SK-N-SH treated with all-trans-retinoic acid at 6 μM for 48 hours (cell line): Measurements from ENCODE around the gene CAP1.

Experiments used
- ARNTL ChIP-seq: fragments of 450-650 bp; formaldehyde crosslinking; IDR thresholded peaks from 2 replicates; pipeline ENCODE4 v1.5.0; 2020; ENCODE audit warnings: low read depth, mild to moderate bottlenecking, moderate library complexity, borderline replicate concordance
- BACH2 ChIP-seq: fragments of 250-450 bp; sonication (Bioruptor Pico); IDR thresholded peaks from 2 replicates; pipeline ENCODE4 v1.9.0; 2021; ENCODE audit warnings: mild to moderate bottlenecking, borderline replicate concordance
- CSRNP3 ChIP-seq: fragments of 250-450 bp; sonication (Bioruptor Pico); IDR thresholded peaks from 2 replicates; pipeline ENCODE4 v1.5.1; 2021; ENCODE audit warnings: mild to moderate bottlenecking, moderate library complexity
- OSR1 ChIP-seq: fragments of 250-450 bp; sonication (Bioruptor Pico); IDR thresholded peaks from 2 replicates; pipeline ENCODE4 v1.8.0; 2022; ENCODE audit warnings: moderate library complexity, mild to moderate bottlenecking, inconsistent platforms
- RARB ChIP-seq: fragments of 250-450 bp; sonication (Bioruptor Pico); IDR thresholded peaks from 2 replicates; pipeline ENCODE4 v1.8.0; 2021; ENCODE audit warnings: mild to moderate bottlenecking, moderate library complexity

- no peak for TF ChIP-seq OSR1 (CRISPR knock-in tag)
- TF ChIP-seq RARB, result no peak
- no peak for TF ChIP-seq ARNTL (CRISPR knock-in tag)
- no peak for TF ChIP-seq BACH2
- no peak for TF ChIP-seq CSRNP3 (CRISPR knock-in tag)
Measured at GRCh38 chr1:40011198-40011597, 29.3 kb upstream of the CAP1 start.
